Stimulated activated CD4-positive, alpha-beta T cell treated with anti-CD3 and anti-CD28 coated beads, Interleukin-15, amount 100 ng/mL, for 24 hours (primary cell): Measurements from ENCODE around the gene PRDM15.

Source experiments
- DNase-seq: peaks from one replicate; pipeline ENCODE4 v3.0.0-alpha.2; 2020

The PRDM15 gene

DNA sequence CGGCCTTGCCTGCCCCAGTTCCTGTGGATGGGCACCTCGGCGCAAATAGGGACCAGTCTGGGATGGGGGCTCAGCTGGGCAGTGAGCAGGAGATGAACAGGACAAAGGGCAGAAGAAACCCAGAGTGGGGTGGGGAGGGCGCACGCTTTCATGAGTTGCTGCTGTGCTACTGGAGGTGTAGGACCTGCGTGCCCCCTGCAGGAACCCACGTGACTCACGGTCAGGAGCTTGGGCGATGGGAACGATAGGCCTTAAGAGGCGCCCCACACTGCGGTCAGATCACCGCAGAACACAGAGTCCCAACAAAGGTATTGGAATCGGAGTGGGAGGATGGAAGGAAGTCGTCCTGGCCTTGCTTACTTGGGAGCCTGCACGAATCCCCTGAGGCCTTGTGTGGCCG is 17.2 kb downstream of the PRDM15 start:
- DNase-seq = no peak

DNA sequence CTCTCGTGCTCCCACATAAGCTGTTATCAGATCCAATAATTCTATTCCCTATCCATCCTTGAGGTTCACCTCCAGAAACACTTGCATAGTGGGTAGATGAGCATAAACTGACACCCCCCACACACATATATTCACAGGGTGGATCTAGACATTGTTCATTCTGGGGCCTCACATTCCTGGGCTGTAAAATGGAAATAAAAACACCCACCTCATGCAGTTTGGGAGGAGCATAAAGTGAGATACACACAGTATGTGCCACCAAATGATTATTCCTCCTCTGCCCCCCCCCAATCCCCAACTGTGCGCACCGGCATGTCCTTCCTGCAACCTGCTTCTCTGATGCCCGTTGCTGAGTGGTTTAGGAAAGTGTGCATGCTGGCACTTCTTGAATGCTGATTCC is 17.9 kb downstream of the PRDM15 start:
- DNase-seq = no peak

- DNase-seq = no peak
These were observed 19.7 kb downstream of the PRDM15 start for GRCh38 chr21:41859297-41859980.

DNA sequence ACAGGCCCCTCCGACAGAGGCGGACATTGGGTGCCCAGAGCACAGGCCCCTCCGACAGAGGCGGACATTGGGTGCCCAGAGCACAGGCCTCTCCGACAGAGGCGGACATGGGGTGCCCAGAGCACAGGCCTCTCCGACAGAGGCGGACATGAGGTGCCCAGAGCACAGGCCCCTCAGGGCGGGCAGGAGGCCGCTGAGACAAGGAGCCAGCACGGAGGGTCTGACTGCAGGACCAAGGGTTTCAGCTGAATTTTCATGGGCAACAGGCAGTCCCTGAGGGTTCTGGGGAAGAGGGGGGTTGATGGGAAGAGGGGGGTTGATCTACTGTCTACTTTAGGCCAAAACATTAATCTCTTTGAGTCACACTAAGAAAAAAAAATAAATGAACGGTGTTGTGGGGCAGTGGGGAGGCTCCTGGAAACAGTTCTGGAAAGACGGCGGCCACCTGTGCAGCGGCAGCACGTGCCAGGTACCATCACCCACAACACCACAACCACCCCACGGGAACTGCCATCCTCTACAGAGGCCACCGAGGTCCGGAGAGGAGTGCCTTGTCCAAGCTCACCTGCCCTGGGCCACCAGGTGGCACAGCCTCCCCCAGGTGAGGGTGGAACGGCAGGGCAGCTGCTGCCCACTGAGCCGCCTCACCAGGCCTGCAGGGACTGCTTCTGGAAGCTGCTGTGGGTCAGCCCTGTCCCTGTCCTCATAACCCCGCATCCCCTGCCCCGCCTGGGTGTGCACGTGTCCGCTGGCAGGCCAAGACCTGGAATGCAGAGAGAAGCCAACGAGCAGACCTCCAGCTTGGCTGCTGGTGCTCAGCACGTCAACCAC is 20.5 kb downstream of the PRDM15 start:
- no peak for DNase-seq

DNA sequence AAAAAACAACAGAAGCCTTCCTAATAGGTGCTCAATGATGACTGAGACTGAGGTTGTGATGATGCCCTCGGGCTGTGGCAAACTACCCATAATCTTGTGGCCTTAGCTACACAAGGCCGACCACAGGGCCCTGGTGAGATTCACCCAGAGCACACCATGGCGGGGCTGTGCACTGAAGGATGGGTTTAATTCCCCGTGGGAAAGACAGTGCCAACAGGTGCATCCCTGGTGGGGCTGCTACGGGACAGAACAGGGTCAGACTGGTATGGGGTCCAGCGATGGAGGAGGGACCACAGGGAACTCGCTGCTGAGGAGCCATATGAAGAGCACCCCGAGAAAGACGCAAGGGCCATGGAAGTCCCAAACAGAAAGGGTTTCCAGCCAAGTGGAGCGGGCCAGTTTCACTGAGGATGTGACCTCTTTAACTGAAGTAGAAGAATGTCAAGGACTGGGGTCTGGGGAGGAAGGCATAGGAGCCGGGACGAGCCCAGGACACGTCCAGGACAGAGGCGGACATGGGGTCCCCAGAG is 21.3 kb downstream of the PRDM15 start:
- no peak for DNase-seq

DNA sequence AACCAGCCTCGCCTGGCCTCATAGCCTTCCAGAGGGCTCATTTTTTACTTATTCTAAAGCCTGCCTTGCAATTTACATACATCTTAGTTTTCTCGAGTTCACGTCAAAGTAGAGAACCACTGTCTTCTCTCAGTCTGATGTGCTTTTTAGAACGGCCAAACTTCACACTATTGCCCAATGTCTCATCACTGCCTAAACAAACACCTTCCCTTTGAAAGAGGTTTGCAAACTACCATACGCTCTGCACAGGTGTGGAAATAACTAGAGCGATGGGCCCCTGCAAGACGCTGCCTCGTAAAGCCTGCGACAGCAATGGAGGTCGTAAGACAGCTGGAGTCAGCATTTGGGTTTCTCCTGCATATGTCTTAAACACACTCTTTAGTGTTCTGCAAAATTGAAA is 22.6 kb downstream of the PRDM15 start:
- no peak for DNase-seq

DNA sequence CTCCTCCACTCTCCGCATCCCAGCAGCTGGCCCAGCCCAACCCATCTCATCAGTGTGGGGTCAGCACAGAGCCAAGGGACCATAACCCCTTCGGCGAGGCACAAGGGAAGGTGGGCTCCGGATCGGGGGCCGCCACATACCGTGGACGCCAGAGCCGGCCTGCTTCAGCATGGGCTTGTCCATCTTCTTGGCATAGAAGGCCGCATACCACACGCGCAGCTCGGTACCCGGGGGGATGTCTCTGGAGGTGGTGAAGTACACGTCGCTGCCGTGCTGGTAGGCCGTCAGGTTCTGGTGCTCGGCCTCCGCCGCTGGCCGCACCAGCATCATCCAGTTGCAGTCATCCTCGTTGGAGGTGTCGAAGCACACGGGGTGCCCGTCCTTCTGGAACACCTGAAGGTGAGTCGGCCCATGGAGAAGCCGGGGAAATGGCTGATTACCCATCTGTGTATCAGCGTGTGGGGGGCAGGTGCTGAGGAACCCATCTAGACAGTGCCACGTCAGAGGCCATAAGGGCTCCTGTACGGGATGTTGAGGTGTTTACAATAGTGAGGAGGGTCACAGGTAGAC is 24.6 kb downstream of the PRDM15 start:
- DNase-seq = no peak

GRCh38 chr21:41852929-41853320 is 26.2 kb downstream of the PRDM15 start:
- DNase-seq = no peak

DNA sequence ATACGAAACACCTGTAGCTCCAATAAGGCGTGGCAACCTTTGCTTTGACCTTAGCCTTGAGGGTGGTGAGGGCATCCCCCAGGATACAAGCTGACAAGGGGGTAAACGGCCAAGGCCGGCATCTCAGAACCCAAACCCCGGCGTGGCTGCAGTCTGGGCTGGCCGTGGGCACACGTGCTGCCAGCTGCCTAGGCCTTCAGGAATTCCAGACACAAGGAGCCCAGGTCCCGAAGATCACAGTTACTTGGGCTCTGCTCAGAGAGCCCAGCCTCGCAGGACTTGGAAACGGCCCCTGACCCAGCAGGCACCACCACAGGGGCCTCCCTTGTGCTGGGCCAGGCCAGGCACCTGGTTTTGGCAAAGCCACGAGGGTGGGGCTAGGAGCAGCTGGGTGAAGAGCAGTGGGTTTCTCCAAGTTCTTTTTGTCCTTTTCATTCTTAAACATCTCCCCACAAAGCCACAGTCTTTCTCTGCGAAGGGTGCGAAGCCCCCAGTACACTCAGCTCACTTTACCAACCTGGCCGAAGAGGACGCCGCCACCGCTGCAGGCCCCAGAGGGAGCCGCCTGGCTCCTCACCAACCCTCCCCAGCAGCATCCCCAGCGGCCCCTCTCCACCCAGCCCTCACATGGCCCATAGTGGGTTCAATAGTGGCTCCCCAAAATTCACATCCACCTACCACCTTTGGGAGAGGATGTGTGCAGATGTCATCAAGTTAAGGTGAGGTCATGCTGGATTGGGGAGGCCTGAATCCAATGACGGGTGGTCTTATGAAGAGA is 26.8 kb downstream of the PRDM15 start:
- DNase-seq = no peak

DNA sequence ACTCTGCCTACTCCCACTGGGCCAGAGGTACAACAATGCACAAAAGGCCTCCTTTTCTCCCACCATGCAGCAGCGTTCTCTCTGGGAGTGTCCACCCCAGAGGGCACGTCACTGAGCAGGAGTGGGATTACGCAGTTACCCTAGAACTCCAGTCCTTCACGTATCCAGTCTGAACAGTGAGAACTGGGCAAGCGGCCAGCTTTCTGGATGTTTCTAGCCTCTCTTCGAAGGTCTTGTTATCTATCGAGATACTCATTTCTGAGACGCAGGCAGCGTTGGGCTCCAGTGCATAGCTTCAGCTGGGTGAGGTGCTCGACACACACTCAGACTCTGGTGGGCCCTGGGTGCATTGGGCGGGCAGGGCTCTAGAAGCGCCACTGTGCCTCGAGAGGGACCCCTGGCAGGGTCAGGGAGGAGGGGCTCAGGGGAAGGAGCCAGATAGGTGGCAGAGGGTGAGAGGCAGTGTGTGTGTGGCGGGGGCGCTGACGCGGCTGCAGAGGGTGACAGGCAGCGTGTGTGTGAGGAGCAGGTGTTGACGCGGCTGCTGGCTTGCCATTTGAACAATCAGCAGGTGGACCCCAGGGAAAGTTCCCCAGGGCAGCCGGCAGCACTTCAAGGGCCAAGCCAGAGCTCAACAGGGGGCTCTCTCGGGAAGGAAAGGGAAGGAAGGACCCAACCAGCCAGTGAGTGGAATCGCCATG is 27.9 kb downstream of the PRDM15 start:
- DNase-seq = no peak

GRCh38 chr21:41850085-41850484 is 29.1 kb downstream of the PRDM15 start:
- DNase-seq = no peak

DNA sequence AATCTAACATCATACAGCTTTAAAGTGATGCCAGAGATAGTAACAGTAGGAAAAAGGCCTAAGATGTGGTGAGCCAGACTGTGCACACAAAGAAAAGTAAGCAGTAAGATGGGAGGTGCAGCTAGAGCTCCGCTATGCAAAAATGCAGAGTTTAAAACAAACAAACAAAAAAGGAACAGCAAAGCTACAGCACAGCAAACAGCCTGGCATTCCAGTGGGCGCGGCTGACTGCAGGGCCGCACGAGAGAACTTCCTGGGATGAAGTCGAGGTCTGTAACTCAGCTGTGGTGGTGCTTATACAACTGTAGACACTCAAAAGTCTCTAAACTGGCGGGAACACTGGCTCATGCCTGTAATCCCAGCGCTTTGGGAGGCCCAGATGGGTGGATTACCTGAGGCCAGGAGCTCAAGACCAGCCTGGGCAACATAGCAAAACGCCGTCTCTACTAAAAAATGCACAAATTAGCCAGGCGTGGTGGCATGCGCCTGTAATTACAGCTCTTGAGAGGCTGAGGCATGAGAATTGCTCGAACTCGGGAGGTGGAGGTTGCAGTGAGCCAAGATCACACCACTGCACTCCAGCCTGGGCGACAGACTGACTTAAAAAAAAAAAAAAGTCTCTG is 30.1 kb downstream of the PRDM15 start:
- DNase-seq = no peak

DNA sequence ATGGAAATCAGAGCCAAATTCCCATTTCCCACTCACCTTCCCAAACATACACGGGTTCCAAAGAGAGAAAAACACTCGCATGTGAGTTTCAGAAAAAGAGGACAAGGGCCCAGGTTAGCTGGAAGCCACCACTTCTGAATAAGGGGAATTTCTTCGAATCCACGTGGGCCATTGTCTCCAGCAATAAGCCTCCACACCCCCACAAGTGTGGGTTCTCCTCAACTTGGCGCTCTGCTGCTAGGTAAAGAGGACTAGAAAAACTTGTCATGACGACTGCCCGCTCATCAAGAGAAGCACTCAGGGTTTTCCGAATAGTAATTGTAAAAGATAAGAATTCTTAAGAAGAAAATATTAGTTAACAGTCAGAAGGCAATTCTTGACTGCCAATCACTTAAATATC is 30.6 kb downstream of the PRDM15 start:
- DNase-seq = no peak

DNA sequence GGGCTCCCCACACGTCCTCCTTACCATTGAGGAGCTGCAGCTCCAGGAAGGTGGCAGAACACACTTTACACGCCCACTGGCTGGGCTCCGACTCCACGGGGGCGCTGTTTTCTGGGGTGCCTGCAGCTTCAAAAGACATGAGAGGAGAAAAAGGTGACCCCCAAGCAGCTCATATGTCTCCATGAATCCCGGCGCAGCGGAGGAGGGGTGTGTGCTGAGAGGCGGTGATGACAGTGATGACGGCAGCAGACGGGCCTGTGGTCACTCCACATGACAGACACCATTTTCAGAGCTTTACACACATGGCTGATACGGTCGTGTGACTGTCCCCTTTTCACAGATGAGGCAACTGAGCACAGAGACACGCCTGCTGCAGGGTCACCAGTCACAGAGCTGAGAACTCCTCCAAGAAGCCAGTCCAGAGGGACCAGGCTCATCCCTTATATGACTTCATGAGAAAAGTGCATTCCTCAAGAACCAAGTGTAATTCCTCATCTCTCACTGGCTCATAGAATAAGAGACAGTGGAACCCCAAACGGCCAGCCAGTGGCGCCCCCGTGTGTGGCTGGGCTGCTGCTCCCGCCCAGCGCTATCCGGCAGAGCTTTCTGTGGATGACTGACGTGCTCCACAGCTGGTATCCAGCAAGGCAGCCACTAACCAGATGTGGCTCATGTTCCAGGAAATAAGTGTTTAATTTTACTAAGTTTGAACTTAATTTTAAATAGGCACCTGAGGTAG is 31.9 kb downstream of the PRDM15 start:
- DNase-seq = no peak

GRCh38 chr21:41846536-41846935 is 32.6 kb downstream of the PRDM15 start:
- no peak for DNase-seq

DNA sequence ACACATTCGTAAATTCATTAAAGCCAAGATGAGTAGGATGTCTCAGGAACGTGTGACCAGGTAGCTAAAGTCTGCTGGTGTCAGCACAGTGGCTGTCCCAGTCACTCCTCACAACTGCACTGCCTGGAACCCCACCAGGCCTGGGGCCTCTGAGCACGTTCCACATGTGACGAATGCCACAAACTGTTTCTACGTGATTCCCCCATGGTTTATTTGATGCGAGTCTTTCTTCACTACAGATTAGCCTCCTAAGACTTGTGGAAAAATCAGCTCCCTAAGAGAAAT is 33.2 kb downstream of the PRDM15 start:
- DNase-seq = no peak

GRCh38 chr21:41845310-41846032 is 33.7 kb downstream of the PRDM15 start:
- no peak for DNase-seq

- DNase-seq = no peak
These were observed 35.6 kb downstream of the PRDM15 start for GRCh38 chr21:41843584-41843983.

GRCh38 chr21:41840880-41841279 is 38.3 kb downstream of the PRDM15 start:
- DNase-seq = no peak

DNA sequence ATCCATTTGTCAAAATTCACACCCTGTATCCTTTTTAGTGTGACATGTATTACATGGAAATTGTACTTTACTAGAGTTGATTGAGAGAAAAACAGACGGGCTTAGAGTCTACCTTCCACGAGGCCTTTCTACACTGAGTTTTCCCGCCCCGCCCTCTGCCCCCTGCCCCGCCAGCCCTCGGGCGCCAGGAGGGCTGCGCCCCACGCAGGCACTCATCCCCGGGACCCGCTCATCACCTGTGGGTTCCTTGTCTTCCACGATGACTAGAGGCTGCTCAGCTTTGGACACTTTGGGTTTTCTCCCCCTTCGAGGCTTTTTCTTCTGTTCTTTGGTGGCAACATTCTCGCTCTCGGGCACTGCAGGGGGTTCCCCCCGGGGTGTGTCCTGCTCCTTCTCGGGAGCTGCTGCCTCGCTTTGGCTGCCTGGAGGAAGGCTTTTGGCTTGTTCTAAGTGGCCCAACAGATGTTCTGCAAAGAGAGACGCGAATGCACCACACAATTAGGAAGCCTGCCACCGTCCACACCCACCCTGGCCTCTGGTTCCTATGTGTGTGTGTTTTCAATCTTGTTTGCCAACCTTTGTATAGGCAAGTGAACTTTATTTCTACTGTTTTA is 39.6 kb downstream of the PRDM15 start:
- DNase-seq = no peak
